Heart left ventricle (tissue), 13 donors: Measurements from ENCODE around the gene CCDC85C.

ENCODE experiments used
- POLR2A ChIP-seq, 2 donors: fragments of 450-650 bp; IDR thresholded peaks; one replicate each; pipeline ENCODE4 v1.6.1; 2017; ENCODE audit warnings: antibody characterized with exemption in 2 of 2, mild to moderate bottlenecking in 2 of 2, moderate library complexity in 2 of 2
- TF ChIP-seq, protein P1 (sequence below), 12 donors: fragments of 200-600 bp; sonication (generic) in 4 of 12; IDR thresholded peaks; one replicate each; pipeline versions ENCODE4 v1.5.0 to v1.8.0; 2018 to 2022; ENCODE audit warnings: antibody characterized with exemption in 12 of 12, mild to moderate bottlenecking in 5 of 12
- donor health status: ischemic (EF 13 %, LVEDD 7.1; RV severe dilation, severe dysfunction).
- donor health status: DM: no; HTN: yes; CAD: no.
- donor health status: DM: no; HTN: no; CAD: no.
- donor health status: ischemic (EF 25% LVEDD 6.9; RV normal size, moderate dysfunction).
- donor health status: ischemic (EF 25% LVEDD 5.7; RV mildly dilated, moderate dysfunction).
- donor health status: ischemic (EF 35%, LVEDD 5.7; RV mildly dilated, moderate dysfunction).
- donor health status: nonischemic (EF 11% LVEDD 7.7; RV severe dilation, severe dysfunction).
- donor health status: DM: yes; HTN: yes; CAD: no.
- donor health status: PGD.
- donor health status: ischemic (EF 29% LVEDD 5.4; RV normal size, mild dysfunction).
- donor health status: nonischemic (EF 23%, LVEDD 6.1; RV moderate dilation, normal function).

DNA sequence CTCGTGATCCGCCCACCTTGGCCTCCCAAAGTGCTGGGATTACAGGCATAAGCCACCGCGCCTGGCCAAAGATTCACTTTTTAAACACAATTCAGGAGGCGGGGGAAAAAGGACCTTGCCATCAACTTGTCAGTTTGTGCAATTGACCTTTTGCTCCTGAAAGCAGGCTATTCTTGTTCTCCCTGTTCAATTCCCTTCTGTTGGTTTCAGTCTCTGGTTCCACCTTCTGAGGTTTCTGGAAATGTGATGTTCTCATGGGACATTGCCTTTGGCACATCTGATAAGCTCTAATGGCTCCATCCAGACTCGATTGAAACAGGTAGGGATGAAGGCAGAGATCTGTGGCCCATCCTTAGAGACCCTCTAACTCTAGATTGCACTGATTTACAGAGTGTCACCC is 17.9 kb upstream of the CCDC85C start:
- no peak for TF ChIP-seq POLR2A (IDR thresholded peaks at IDR 0.05)
- TF ChIP-seq, protein P1, sequence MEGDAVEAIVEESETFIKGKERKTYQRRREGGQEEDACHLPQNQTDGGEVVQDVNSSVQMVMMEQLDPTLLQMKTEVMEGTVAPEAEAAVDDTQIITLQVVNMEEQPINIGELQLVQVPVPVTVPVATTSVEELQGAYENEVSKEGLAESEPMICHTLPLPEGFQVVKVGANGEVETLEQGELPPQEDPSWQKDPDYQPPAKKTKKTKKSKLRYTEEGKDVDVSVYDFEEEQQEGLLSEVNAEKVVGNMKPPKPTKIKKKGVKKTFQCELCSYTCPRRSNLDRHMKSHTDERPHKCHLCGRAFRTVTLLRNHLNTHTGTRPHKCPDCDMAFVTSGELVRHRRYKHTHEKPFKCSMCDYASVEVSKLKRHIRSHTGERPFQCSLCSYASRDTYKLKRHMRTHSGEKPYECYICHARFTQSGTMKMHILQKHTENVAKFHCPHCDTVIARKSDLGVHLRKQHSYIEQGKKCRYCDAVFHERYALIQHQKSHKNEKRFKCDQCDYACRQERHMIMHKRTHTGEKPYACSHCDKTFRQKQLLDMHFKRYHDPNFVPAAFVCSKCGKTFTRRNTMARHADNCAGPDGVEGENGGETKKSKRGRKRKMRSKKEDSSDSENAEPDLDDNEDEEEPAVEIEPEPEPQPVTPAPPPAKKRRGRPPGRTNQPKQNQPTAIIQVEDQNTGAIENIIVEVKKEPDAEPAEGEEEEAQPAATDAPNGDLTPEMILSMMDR (IDR thresholded peaks at IDR 0.05): no peak
